Gastroesophageal sphincter (tissue), 3 donors: ENCODE results near the gene DRD2.

Source experiments
- CTCF ChIP-seq, 4 experiments: fragments of 200-600 bp in 2 of 4; fragments of 450-650 bp in 2 of 4; sonication (generic) in 1 of 4; IDR thresholded peaks; one replicate each; pipeline ENCODE4 v1.5.1; 2017 to 2019; ENCODE audit warnings: antibody characterized with exemption in 4 of 4, mild to moderate bottlenecking in 2 of 4, moderate library complexity in 2 of 4
- EP300 ChIP-seq: sonication (generic); formaldehyde crosslinking; IDR thresholded peaks from one replicate; pipeline ENCODE4 v1.6.1; 2017; ENCODE audit warnings: antibody characterized with exemption, mild to moderate bottlenecking
- POLR2A ChIP-seq, 2 donors: fragments of 450-650 bp; IDR thresholded peaks; one replicate each; pipeline ENCODE4 v1.6.1; 2017; ENCODE audit warnings: antibody characterized with exemption in 2 of 2, mild to moderate bottlenecking in 2 of 2, moderate library complexity in 1 of 2
- POLR2AphosphoS5 ChIP-seq: sonication (generic); formaldehyde crosslinking; IDR thresholded peaks from one replicate; pipeline ENCODE4 v1.6.1; 2017; ENCODE audit warnings: antibody characterized with exemption

- no peak for TF ChIP-seq POLR2A (IDR thresholded peaks at IDR 0.05)
- TF ChIP-seq CTCF (IDR thresholded peaks at IDR 0.05) = no peak
- TF ChIP-seq EP300 = no peak
- no peak for TF ChIP-seq POLR2AphosphoS5
Observed at GRCh38 chr11:113426686-113427085, 48.5 kb downstream of the DRD2 start.
